NAMALWA (cell line): ENCODE results near the gene HDGF.

Source experiments
- DNase-seq: peaks from one replicate; pipeline ENCODE4 v3.0.0-alpha.2; 2015; ENCODE audit warnings: low spot score

Gene HDGF

DNA sequence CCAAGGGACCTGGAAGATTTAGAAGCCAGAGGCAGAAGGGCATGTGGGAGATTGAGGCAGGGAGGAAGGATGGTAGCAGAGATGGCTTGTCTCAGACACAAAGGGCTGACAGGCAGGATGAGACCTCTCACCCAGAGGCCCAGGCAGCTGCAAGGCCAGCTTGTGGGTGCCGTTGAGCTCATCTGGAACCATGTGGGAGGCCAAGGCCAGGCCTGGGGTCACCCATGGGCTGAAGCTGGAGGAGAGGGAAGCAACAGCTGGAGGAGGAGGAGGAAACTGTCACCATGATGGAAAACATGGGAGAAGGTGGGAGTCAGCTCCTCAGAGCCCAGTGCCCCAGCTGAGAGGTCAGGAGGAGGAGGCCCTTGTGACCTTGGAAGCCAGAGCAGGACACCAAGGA, 52.5 kb downstream of the HDGF start:
- no peak for DNase-seq

GRCh38 chr1:156697481-156697880, 54.0 kb downstream of the HDGF start:
- no peak for DNase-seq

GRCh38 chr1:156696755-156697154, 54.7 kb downstream of the HDGF start:
- DNase-seq, result no peak

DNA sequence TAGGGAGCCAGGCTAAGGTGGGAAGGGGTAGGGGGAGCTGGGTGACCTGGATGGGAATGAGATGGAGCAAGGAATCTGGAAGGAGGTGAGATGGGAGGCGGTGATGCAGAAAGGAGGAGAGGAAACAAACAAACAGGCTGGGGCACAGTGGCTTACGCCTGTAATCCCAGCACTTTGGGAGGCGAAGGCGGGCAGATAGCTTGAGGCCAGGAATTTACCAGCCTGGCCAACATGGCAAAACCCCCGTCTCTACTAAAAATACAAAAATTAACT, 56.8 kb downstream of the HDGF start:
- DNase-seq, result no peak

GRCh38 chr1:156693848-156694689, 57.4 kb downstream of the HDGF start:
- DNase-seq, result no peak

GRCh38 chr1:156692925-156693847, 58.3 kb downstream of the HDGF start:
- DNase-seq, result no peak

DNA sequence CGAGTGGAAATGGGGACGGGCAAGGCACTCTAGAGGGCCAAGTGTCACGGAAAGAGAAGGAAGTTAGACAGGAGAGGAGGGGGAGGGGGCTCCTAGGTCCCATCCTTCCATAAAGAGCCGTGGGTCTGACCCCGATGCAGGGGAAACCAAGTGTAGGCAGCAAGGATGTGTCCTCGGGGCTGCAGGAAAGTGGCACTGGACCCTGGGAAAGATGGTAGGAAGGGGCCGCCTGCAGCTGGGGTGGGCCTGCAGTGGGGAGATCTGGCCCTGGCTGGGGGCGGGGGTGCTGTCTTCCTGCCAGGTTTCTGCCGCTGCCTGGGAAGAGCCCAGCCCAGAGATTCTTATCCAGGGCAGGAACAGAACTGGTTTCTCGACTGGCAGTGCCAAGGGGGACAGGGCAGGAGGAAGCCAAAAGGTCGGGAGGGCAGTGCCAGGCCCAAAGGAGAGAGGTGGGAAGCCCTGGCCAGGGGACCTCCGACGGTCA, 59.0 kb downstream of the HDGF start:
- no peak for DNase-seq
